ENCODE results near the gene CMC2. TPM values are rescaled to one million over a fixed set of nuclear protein-coding genes. Genes with fewer than 3 reads are reported as not detected.

Gene CMC2
- total and polyA plus RNA-seq, 10 of the 15 experiments (the other 5 are each of a cell fraction or from before 2014, with no cell fraction given): 62.8 to 251 (median 157) TPM

DNA sequence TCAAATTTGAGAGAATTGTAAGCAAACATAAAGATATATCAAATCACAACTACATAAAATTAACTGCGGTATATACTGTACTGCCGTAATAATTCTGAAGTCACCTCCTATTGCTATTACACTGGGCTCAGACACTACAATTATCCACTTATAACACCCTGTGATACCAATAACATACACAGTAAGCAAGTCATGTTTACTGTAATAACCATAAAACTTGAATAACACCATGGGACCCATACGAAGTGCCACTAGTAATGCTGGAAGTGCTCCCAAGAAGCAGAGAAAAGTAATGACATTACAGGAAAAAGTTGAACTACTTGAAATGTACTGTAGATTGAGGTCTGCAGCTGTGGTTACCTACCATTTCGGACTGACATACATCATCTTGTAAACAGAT lies 24.0 kb downstream of the CMC2 start:
- CTCF ChIA-PET: interaction anchor here (1.5 kb wide), 1 partner anchor 15 kb away, joined by 4 read pairs; no protein-coding TSS in a partner anchor
- no peaks in the 10 kb centered on the region for H4K20me1 ChIP-seq (ENCODE audit: control insufficient read depth, insufficient read depth)
- intact Hi-C loops (cut with micrococcal nuclease; ENCODE audit: unreplicated experiment): no loop called here

More for the DNA sequence above, 24.0 kb downstream of the CMC2 start:
- DNase-seq (ENCODE audit: low read depth, low spot score) (no peak), FAIRE-seq (no peak), ATAC-seq (no peak)
- no peak for TF ChIP-seq ASH2L (IDR thresholded peaks at IDR 0.05; ENCODE audit: borderline replicate concordance, low read depth)
- no peak for TF ChIP-seq BHLHE40 (IDR thresholded peaks at IDR 0.05; ENCODE audit: borderline replicate concordance in 1 of 2, low read depth in 2 of 2, low read length in 1 of 2)
- no peak for TF ChIP-seq ZNF274 (IDR thresholded peaks at IDR 0.05; ENCODE audit: insufficient read depth, insufficient read length)
- no peak for TF ChIP-seq RAD21 (IDR thresholded peaks at IDR 0.05; ENCODE audit: insufficient read depth, low read depth, low read length)
- TF ChIP-seq, protein P1, sequence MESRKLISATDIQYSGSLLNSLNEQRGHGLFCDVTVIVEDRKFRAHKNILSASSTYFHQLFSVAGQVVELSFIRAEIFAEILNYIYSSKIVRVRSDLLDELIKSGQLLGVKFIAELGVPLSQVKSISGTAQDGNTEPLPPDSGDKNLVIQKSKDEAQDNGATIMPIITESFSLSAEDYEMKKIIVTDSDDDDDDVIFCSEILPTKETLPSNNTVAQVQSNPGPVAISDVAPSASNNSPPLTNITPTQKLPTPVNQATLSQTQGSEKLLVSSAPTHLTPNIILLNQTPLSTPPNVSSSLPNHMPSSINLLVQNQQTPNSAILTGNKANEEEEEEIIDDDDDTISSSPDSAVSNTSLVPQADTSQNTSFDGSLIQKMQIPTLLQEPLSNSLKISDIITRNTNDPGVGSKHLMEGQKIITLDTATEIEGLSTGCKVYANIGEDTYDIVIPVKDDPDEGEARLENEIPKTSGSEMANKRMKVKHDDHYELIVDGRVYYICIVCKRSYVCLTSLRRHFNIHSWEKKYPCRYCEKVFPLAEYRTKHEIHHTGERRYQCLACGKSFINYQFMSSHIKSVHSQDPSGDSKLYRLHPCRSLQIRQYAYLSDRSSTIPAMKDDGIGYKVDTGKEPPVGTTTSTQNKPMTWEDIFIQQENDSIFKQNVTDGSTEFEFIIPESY (IDR thresholded peaks at IDR 0.05): no peak
- no peak for TF ChIP-seq LARP7 (IDR thresholded peaks at IDR 0.05)
- TF ChIP-seq SUZ12 (IDR thresholded peaks at IDR 0.05; ENCODE audit: unreplicated experiment): no peak
- no peak for TF ChIP-seq SMAD5 (IDR thresholded peaks at IDR 0.05; ENCODE audit: low read depth)
- no peak for TF ChIP-seq RB1 (IDR thresholded peaks at IDR 0.05; ENCODE audit: borderline replicate concordance)
- no peak for TF ChIP-seq CEBPB (IDR thresholded peaks at IDR 0.05; ENCODE audit: borderline replicate concordance in 1 of 2, low read depth in 2 of 2, low read length in 2 of 2)
- TF ChIP-seq, protein P2, sequence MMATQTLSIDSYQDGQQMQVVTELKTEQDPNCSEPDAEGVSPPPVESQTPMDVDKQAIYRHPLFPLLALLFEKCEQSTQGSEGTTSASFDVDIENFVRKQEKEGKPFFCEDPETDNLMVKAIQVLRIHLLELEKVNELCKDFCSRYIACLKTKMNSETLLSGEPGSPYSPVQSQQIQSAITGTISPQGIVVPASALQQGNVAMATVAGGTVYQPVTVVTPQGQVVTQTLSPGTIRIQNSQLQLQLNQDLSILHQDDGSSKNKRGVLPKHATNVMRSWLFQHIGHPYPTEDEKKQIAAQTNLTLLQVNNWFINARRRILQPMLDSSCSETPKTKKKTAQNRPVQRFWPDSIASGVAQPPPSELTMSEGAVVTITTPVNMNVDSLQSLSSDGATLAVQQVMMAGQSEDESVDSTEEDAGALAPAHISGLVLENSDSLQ (IDR thresholded peaks at IDR 0.05): no peak
- Histone ChIP-seq H3K4me3 (no peak overlapping the region), H3K36me3 (ENCODE audit: control insufficient read depth in 2 of 2, insufficient read depth in 2 of 2, low read length in 1 of 2) (peaks cover 0 to 3% of the 10 kb centered on the region in 2 experiments; a peak in 3 of 4 replicates), H2AFZ (ENCODE audit: control insufficient read depth, low read depth, low read length) (no peak overlapping the region), H3K4me1 (ENCODE audit: control insufficient read depth, insufficient read depth, low read length) (no peaks in the 10 kb centered on the region), H3K27me3 (replicated peaks in 1 of 2; ENCODE audit: control insufficient read depth in 2 of 2, insufficient read depth in 2 of 2, low read length in 1 of 2) (no peaks in the 10 kb centered on the region), H3K4me2 (ENCODE audit: control insufficient read depth, insufficient read depth) (no peak overlapping the region), H3K27ac (ENCODE audit: control insufficient read depth, insufficient read depth) (no peak overlapping the region), H3K79me2 (ENCODE audit: control insufficient read depth, insufficient read depth, low read length) (peaks cover 2% of the 10 kb centered on the region; the same call in 1 of the 2 replicates), H3K9ac (ENCODE audit: control insufficient read depth, insufficient read depth, low read length) (no peak overlapping the region), H3K9me3 (replicated peaks; ENCODE audit: control insufficient read depth, insufficient read depth, low read length) (no peaks in the 10 kb centered on the region)
- ChIA-PET RAD21 (ENCODE audit: unreplicated experiment) (no interaction called here), POLR2A (no interaction called here), SMC1A (ENCODE audit: uncharacterized antibody, unreplicated experiment) (no interaction called here)
- BruUV-seq (replicated peaks): no TSS peak
- 74% methylated on average over 4 of the region's 4 CpGs for WGBS (ENCODE audit: insufficient coverage, insufficient replicate concordance, low lambda C conversion rate, missing lambda C conversion rate)
- in situ Hi-C loops (cut with MboI): no loop called here

All from GM12878 (cell line).